ENCODE measurements around the gene MALL. TPM values are rescaled to one million over a fixed set of nuclear protein-coding genes. Genes with fewer than 3 reads are reported as not detected.

MALL gene
- total RNA-seq (2022; extraction: Qiagen RNA extraction), result 136 to 171 TPM (median 143 TPM) in 5 replicates

DNA sequence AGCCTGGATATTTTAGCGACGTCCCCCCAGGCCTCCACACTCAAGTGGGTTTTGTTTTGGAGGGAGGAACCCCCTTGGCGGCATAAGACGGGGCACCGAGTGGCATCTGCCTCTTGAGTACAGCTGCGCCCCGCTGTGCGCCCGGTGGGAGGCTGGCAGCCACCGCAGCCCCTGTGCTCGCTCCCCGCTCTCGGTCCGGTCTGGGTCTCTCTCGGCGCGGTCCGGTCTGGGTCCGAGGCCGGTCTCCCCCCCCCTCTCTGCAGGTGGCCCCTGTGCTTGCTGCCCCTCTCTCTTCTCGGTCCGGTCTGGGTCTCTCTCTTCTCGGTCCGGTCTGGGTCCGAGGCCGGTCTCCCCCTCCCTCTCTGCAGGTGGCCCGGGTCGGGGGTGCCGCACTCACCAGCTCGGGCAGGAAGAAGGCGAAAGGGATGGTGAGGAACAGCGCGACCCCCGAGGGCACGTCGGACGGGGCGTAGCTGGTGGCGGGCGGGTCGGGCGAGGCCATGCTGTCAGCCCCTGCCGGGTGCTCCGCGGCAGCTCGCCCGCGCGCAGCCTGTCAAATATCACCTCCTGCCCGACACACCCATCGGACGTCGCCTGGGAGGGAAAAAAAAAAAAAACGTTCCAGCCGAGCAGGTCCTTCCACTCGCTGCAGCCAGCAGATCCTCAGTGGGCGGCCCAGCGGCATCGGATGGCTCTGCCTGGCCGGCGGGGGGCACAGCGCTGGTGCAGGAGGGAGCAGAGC lies at the start of gene MALL:
TSS of gene MALL (minus strand) at position 532 of the 742 bp plus-strand sequence. CDS start at position 502, 30 bp downstream.

Other genes starting within 250 kb of the MALL start
- gene LIMS3, start 217.1 kb downstream of the MALL start, total RNA-seq (2022; extraction: Qiagen RNA extraction), result not detected in 5 replicates
- gene NPHP1, start 89.2 kb upstream of the MALL start, total RNA-seq (2022; extraction: Qiagen RNA extraction), result 5.9 to 8.1 TPM (median 7.0 TPM) in 5 replicates
- 104 to 128 TPM (median 122 TPM) in 5 replicates for gene MTLN, start 96.7 kb upstream of the MALL start, total RNA-seq (2022; extraction: Qiagen RNA extraction)

All from A549 treated with Hydrocortisone at 1 μM for 4 hours (cell line).